Colonic mucosa (tissue), 4 donors: ENCODE measurements around the gene SAFB. TPM values are rescaled to one million over a fixed set of nuclear protein-coding genes. Genes with fewer than 3 reads are reported as not detected.

Experiments used
- DNase-seq: peaks from one replicate; pipeline ENCODE4 v3.0.0-alpha.2; 2020
- H3K27ac ChIP-seq: fragments of 200-600 bp; one replicate; pipeline ENCODE4 v1.8.0; 2021
- H3K27me3 ChIP-seq: fragments of 200-600 bp; one replicate; pipeline ENCODE4 v1.8.0; 2021
- H3K36me3 ChIP-seq: fragments of 200-600 bp; one replicate; pipeline ENCODE4 v1.8.0; 2021
- H3K4me1 ChIP-seq: fragments of 200-600 bp; one replicate; pipeline ENCODE4 v1.8.0; 2021; ENCODE audit warnings: mild to moderate bottlenecking
- H3K4me3 ChIP-seq: fragments of 200-600 bp; one replicate; pipeline ENCODE4 v1.8.0; 2021
- H3K9ac ChIP-seq, 2 donors: one replicate each; pipeline ENCODE4 v1.7.0; 2013; ENCODE audit warnings: control low read depth in 2 of 2, low read depth in 2 of 2, low read length in 2 of 2
- H3K9me3 ChIP-seq: fragments of 200-600 bp; one replicate; pipeline ENCODE4 v1.8.0; 2021
- CTCF ChIP-seq: fragments of 200-600 bp; IDR thresholded peaks from one replicate; pipeline ENCODE4 v1.8.0; 2022; ENCODE audit warnings: antibody characterized with exemption, mild to moderate bottlenecking
- intact Hi-C: fragments of 100-400 bp; cut with DNase I; formaldehyde crosslinking; loops from one replicate; pipeline ENCODE4 v1.14.1; 2022
- total RNA-seq, 2 donors: library from RNA; stranded (reverse); fragmentation: NEBNext Ultra II Directional in 1 of 2; extraction: Animal tissue kit (Norgen Biotek cat#: 25700) in 1 of 2; gene quantifications; one replicate each; pipeline ENCODE4 v1.2.1, GENCODE V29; 2021
- donor health status: healthy.
- donor health status: DM: no; HTN: no; CAD: no.
- donor health status: DM: no; HTN: no; CAD: no.

The SAFB gene
- 100 to 1,000 TPM in 1 of 2 donors, 10 to 100 TPM in 1; 56.1 to 120 TPM for total RNA-seq

GRCh38 chr19:5622465-5623396, at the start of gene SAFB, which contains the start of gene SAFB2:
TSS of gene SAFB (plus strand) at chr19:5623083. CDS start at chr19:5623206, 123 bp downstream.
TSS of gene SAFB2 (minus strand) at chr19:5622776. CDS start at chr19:5622715, 61 bp downstream.
- Histone ChIP-seq H3K27ac (peak within 1 kb of the TSS; percentile 93), H3K9me3 (no peaks in the 10 kb centered on the region), H3K4me1 (peaks cover 9% of the 10 kb centered on the region), H3K36me3 (peaks cover 16% of the 10 kb centered on the region), H3K27me3 (no peaks in the 10 kb centered on the region), H3K9ac (peak within 1 kb of the TSS; percentile 94 to 98), H3K4me3 (peak within 1 kb of the TSS; percentile 89)
- TF ChIP-seq CTCF, result no peak
- intact Hi-C loops, result no loop called here
- DNase-seq, result peak; percentile 99

- Histone ChIP-seq H3K4me3 (no peak overlapping the region), H3K27ac (no peak overlapping the region), H3K9me3 (no peaks in the 10 kb centered on the region), H3K27me3 (no peaks in the 10 kb centered on the region), H3K4me1 (peaks cover 4% of the 10 kb centered on the region), H3K9ac (no peak overlapping the region), H3K36me3 (no peaks in the 10 kb centered on the region)
- intact Hi-C loops, result no loop called here
- no peak for TF ChIP-seq CTCF
- DNase-seq, result no peak
These were observed 47.3 kb upstream of the SAFB start for GRCh38 chr19:5575590-5575989.

GRCh38 chr19:5578097-5578846, 44.6 kb upstream of the SAFB start:
- Histone ChIP-seq H3K9me3 (no peaks in the 10 kb centered on the region), H3K27me3 (no peaks in the 10 kb centered on the region), H3K4me3 (peak overlapping the region; percentile 30), H3K27ac (no peak overlapping the region), H3K9ac (no peak overlapping the region), H3K4me1 (peaks cover 4% of the 10 kb centered on the region), H3K36me3 (no peaks in the 10 kb centered on the region)
- DNase-seq, result peak; percentile 74
- intact Hi-C loops, result loop anchor here (2.0 kb wide), 1 partner anchor 31 kb away; no protein-coding TSS in a partner anchor
- peak; percentile 98 for TF ChIP-seq CTCF

- Histone ChIP-seq H3K27me3 (no peaks in the 10 kb centered on the region), H3K4me1 (peaks cover 4% of the 10 kb centered on the region), H3K27ac (no peak overlapping the region), H3K9me3 (no peaks in the 10 kb centered on the region), H3K36me3 (no peaks in the 10 kb centered on the region), H3K9ac (no peak overlapping the region), H3K4me3 (no peak overlapping the region)
- DNase-seq, result no peak
- TF ChIP-seq CTCF, result no peak
- intact Hi-C loops, result loop anchor here (2.0 kb wide), 1 partner anchor 32 kb away; no protein-coding TSS in a partner anchor
These were observed 43.6 kb upstream of the SAFB start for GRCh38 chr19:5579286-5579685.

- no peak for DNase-seq
- Histone ChIP-seq H3K9me3 (no peaks in the 10 kb centered on the region), H3K36me3 (no peaks in the 10 kb centered on the region), H3K27me3 (no peaks in the 10 kb centered on the region), H3K27ac (no peak overlapping the region), H3K4me3 (no peak overlapping the region), H3K4me1 (peaks cover 4% of the 10 kb centered on the region), H3K9ac (no peak overlapping the region)
- intact Hi-C loops, result loop anchor here (2.0 kb wide), 1 partner anchor 33 kb away; no protein-coding TSS in a partner anchor
- TF ChIP-seq CTCF, result no peak
These were observed 43.2 kb upstream of the SAFB start for GRCh38 chr19:5579697-5580096.
